Activated T-cell treated with anti-CD3 and anti-CD28 coated beads, Interleukin-2, amount 50 U/mL, for 1 hour (primary cell): Measurements from ENCODE around the gene TM7SF3.
A peak's percentile ranks its signal among the peaks of the same experiment; 100 is the strongest.
"Not testable (repeated sequence)": the region's sequence is repeated elsewhere in the genome, so short reads cannot be mapped to it uniquely, and the experiment has no call there.

Experiments used
- DNase-seq: peaks from one replicate; pipeline ENCODE4 v3.0.0-alpha.2; 2020

TM7SF3 gene

GRCh38 chr12:26976687-26977086 is 37.5 kb downstream of the TM7SF3 start:
- no peak for DNase-seq

- peak; percentile 40 for DNase-seq
Observed at GRCh38 chr12:26971963-26972362, 42.2 kb downstream of the TM7SF3 start.

DNA sequence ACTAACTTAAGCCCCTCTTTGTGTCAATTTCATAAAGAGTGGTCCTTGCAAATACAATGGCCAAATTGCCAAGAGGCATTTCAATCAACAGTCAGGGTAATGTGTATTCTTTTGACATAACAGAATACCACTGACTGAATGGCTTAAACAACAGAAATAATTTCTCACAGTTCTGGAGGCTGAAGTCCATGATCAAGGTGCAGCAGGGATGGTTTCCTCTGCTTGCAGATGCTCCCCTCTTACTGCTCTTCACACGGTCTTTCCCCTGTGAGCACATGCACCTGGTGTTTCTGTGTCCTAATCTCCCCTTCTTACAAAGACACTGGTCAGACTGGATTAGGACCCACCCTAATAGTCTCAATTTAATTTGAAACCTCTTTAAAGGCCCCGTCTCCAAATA is 44.0 kb downstream of the TM7SF3 start:
- no peak for DNase-seq

GRCh38 chr12:26966842-26967241 is 47.3 kb downstream of the TM7SF3 start:
- DNase-seq, result no peak

GRCh38 chr12:26963413-26963812 is 50.8 kb downstream of the TM7SF3 start:
- DNase-seq, result no peak

DNA sequence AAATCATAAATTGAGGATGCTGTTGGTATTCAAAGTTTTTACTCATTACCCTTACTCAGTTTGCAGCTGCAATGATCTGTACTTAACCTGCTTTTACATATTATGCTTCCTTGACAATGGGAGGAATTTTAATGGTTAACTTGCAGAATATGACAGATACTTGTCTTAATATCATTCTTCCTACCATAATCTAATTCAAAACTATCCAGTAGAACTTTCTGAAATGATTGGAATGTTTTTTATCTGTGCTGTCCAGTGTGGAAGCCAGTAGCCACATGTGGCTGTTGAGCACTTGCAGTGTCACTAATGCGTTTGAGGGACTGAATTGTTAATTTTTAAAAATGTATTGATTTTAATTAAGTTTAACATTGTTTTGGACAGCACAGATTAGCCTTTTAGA is 52.4 kb downstream of the TM7SF3 start:
- no peak for DNase-seq

DNA sequence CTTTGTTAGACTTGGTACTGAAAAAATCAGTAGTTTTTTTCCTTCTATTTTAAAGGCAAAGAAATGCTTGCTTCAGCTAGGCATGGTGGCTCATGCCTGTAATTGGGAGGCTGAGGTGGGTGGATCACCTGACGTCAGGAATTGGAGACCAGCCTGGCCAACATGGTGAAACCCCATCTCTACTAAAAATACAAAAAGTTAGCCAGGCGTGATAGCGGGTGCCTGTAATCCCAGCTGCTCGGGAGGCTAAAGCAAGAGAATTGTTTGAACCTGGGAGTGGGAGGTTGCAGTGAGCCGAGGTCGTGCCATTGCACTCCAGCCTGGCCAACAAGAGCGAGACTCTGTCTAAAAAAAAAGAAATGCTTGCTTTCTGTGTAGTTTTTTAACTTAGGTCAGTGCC is 52.8 kb downstream of the TM7SF3 start:
- not testable (repeated sequence) for DNase-seq

DNA sequence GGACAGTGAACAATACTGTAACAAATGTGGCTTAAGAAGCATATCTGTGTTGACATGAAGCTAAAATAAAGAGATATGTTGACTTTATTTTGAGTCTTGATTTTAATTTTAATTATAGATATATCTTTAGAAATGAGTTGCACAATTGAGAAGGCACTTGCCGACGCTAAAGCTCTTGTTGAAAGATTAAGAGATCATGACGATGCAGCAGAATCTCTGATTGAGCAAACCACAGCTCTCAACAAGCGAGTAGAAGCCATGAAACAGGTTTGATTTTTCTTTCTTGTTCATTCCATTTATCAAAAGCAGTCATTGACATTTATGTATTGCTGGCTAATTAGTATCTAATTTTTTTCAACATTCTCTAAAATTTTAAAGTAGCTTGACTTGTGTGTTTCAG is 60.2 kb downstream of the TM7SF3 start:
- no peak for DNase-seq

DNA sequence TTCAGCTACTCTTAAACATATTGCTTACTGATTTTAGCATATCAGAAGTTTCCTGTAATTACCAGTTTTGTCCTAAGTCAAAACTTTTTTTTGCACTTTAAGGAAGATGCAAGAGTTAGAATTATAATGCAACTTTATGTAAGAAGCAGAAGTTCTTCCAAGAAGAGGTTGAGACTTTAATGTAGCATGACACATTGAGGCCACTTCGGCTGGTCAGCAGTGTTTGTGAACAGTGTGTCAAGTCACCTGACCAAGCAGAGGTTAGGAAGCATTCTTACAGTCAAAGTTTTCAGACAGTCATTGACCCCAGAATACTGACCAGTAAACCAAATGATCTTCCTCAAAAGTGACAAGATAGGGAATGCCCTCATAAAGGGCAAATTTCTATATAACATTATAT is 60.7 kb downstream of the TM7SF3 start:
- no peak for DNase-seq

DNA sequence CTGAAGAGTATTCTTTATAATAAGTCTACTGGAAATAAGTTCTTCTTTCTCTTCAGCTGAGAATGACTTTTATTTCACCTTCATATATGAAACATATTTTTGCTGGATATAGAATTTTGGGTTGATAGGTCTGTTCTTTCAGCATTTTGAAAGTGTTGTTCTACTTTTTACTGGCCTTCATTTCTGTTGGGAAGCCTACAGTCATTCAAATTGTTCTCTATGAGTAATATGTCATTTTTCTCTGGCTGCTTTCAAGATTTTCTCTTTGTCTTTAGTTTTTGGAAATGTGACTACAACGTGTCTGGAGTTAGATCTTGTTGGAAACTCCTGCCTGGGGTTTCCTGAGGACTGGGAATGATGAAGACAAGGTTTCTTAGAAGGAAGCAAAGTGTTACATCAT is 65.9 kb downstream of the TM7SF3 start:
- no peak for DNase-seq

GRCh38 chr12:26941215-26941594 is 73.0 kb downstream of the TM7SF3 start:
- DNase-seq, result no peak

GRCh38 chr12:26940516-26941214 is 73.5 kb downstream of the TM7SF3 start:
- DNase-seq, result no peak

DNA sequence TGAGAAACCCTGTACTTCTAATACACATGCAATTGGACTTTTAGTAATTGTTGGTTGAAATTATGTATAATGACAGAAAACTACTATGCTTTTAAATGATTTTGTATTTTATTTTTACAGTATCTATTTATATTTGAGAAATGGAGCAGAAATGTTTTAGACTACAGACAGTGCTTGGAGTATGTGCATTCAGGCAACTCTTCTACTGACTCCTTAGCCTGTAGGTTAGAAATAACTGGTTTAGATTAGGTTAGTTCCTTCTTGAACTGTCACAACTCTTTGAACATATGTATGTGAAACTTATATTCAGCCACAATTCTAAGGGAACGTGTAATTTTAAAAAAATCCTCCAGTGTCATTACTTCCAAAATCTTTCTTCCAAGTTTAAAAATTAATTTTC is 74.2 kb downstream of the TM7SF3 start:
- no peak for DNase-seq

GRCh38 chr12:26939192-26939832 is 74.9 kb downstream of the TM7SF3 start:
- no peak for DNase-seq

DNA sequence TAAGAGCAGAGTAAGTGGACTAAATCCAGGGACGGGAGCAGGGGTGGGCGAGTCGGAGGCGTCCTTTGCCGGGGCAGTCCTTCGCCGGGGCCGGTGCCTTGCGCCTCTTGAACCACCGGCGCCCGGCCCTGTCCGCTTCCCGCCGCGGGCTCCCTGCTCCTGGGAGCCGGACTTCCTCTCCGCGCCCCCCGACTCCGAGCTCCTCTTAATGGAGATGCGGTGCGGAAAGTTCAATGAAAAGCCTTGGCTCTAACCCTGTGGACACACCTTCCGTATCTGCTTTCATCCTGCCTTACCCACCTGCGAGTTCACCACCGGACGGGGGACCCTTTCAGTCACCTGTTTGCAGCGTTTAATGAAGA is 75.5 kb downstream of the TM7SF3 start:
- no peak for DNase-seq

DNA sequence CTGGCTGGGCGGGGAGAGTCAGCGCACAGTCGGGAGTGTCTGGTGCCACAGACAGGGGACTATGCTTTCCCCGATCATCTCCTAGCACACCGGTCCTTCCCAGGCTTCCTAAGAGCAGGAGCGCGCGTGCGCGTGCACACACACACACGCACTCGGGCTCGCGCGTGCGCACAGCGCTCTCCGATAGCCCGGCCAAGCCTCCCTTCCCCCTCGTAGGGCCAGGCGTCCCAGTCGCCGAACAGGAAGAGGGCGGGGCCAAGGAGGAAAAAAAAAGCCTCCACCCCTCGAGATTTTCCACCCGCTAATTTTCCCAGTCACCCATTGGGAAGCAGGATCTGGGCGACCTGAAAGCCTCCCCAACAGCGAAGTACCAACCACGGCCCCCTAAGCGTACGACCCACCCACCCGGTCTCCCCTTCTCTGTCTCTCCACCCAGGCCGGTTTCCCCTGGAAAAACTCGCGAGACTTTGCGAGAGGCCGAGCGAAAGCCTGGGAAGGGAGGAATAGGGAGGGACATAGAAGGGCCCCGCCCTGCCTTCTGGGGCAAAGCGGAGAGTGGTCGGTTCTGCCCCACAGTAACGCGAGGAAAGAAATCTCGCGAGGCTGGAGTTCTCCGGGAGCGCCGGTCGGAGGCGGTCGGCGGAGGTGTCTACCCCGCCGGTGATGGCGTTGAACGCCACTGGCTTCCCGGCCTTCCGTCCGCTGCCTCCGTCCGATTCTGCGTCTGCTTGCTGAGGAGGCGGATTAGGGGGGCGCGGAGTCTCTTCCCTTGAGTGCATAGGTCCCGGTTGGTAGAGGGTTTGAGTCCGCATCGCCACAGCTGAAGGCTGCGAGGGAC is 76.1 kb downstream of the TM7SF3 start, which contains the start of the genes FGFR1OP2 and INTS13:
Gene FGFR1OP2 (plus strand): TSS at position 608 of the 838 bp plus-strand sequence. CDS start 15,689 bp downstream, outside the sequence.
Gene INTS13 (minus strand): TSS at position 119 of the 838 bp plus-strand sequence. CDS start 1,178 bp downstream, outside the sequence.
- DNase-seq, result peak; percentile 93

DNA sequence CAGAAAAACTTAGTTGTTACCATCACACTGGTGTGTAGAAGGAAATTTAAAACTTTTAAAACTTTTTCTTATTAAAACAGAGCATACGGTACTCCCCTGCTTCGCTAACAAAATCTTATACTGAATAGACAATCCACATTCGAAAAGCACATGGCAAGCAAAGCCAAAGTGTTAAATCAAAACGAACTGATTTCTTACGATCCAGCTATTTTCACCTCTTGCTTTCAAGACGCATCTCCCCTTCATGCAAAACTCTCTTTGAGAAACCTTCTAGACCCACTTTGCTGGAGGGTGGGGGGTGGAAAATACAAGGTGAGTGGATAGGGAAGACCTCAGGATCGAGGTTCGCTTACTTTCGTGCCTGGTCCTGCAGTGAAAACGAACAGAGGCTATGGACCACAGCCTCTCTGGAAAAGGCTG is 76.7 kb downstream of the TM7SF3 start:
- no peak for DNase-seq

GRCh38 chr12:26936559-26937442 is 77.4 kb downstream of the TM7SF3 start:
- no peak for DNase-seq

DNA sequence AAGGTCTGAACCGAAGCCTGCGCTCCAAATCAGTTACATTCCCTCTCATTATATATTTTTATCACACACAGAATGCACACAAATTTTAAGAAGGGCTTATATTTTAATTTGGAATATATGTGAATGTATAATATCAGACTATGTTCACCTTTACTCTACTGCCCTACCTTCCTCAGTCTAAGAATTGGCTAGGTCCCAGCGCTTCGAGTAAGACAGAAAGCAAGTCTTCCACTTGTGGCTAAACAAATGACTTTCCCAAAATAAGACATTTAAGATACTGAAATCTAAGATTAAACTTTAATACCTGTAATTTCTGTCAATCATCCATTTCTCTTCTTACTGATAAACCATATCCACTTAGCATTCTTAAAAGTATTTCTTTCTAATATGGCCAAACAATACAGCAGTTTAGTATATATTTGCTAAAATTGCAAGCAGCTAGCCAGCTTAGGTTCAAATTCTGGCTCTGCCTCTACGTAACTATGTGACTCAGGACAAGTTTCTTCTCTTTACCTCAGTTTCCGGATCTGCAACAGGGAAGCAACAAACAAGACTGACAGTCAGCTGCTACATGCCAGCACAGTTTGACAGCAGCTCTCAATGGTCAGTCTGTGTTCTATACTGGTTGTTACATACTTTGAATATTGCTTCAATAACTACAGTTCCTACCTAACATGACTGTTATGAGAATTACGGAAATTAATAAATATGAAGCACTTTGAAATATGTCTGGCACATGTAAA is 78.4 kb downstream of the TM7SF3 start:
- DNase-seq, result no peak

GRCh38 chr12:26929590-26929989 is 84.6 kb downstream of the TM7SF3 start:
- DNase-seq, result no peak

DNA sequence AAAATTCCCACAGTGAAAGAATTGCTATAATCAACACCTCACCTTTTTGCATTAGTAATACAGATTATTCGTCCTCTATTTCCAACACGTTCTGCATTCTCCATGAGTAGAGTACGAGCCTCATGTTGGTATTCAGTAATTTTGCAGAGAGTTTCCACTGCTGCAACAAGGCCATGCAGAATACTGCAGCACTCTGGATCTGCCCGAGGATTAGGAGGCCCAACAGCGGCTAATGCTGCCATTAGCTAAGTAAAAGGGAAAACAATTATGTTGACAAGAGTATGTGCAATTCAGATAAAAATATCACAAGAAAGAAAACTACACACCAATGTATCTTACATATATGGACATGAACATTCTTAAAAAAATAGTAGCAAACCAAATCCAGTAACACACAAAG is 85.5 kb downstream of the TM7SF3 start:
- DNase-seq, result no peak
